Stimulated activated CD8-positive, alpha-beta memory T cell treated with anti-CD3 and anti-CD28 coated beads, Interleukin-4, amount 100 ng/mL, for 1 hour (primary cell): ENCODE results near the gene CARHSP1.
"Not testable (repeated sequence)": the region's sequence is repeated elsewhere in the genome, so short reads cannot be mapped to it uniquely, and the experiment has no call there.

ENCODE experiments used
- DNase-seq, 2 donors: peaks; one replicate each; pipeline ENCODE4 v3.0.0-alpha.2; 2020; ENCODE audit warnings: low read depth in 2 of 2, low spot score in 1 of 2

Gene CARHSP1

GRCh38 chr16:8872967-8873865 is 4.4 kb upstream of the CARHSP1 start:
- no peak for DNase-seq

GRCh38 chr16:8872071-8872470 is 3.3 kb upstream of the CARHSP1 start:
- DNase-seq, result no peak

- not testable (repeated sequence) for DNase-seq
Measured at GRCh38 chr16:8869988-8870241, 1.1 kb upstream of the CARHSP1 start.

GRCh38 chr16:8869212-8869987 is 594 bp upstream of the CARHSP1 start:
- DNase-seq, result no peak

- DNase-seq, result peak in 1 of 2 donors; percentile 33
Measured at GRCh38 chr16:8867932-8868415, 832 bp downstream of the CARHSP1 start.

- DNase-seq, result no peak
Measured at GRCh38 chr16:8867216-8867931, 1.4 kb downstream of the CARHSP1 start.

- DNase-seq, result no peak
Measured at GRCh38 chr16:8866884-8867215, 2.0 kb downstream of the CARHSP1 start.

- DNase-seq, result no peak
Measured at GRCh38 chr16:8866118-8866883, 2.5 kb downstream of the CARHSP1 start.

GRCh38 chr16:8865145-8865882 is 3.5 kb downstream of the CARHSP1 start:
- no peak for DNase-seq

GRCh38 chr16:8864480-8865110 is 4.2 kb downstream of the CARHSP1 start:
- no peak for DNase-seq

GRCh38 chr16:8863594-8864424 is 5.0 kb downstream of the CARHSP1 start:
- DNase-seq, result no peak

- no peak for DNase-seq
Measured at GRCh38 chr16:8862309-8863130, 6.3 kb downstream of the CARHSP1 start.

GRCh38 chr16:8861563-8862308 is 7.1 kb downstream of the CARHSP1 start:
- DNase-seq, result no peak

- no peak for DNase-seq
Measured at GRCh38 chr16:8859913-8860881, 8.6 kb downstream of the CARHSP1 start.

GRCh38 chr16:8858994-8859912 is 9.6 kb downstream of the CARHSP1 start:
- no peak for DNase-seq
